SK-N-SH treated with all-trans-retinoic acid at 6 μM for 48 hours (cell line): Measurements from ENCODE around the gene SKAP2.

Experiments
- ATAC-seq: fragments of 200-7000 bp; cut with Tn5 transposase; 3 replicates; pipeline ENCODE4 v1.9.1; 2020; ENCODE audit warnings: mild to moderate bottlenecking, moderate library complexity
- ARNTL ChIP-seq: fragments of 450-650 bp; formaldehyde crosslinking; IDR thresholded peaks from 2 replicates; pipeline ENCODE4 v1.5.0; 2020; ENCODE audit warnings: low read depth, mild to moderate bottlenecking, moderate library complexity, borderline replicate concordance
- BACH2 ChIP-seq: fragments of 250-450 bp; sonication (Bioruptor Pico); IDR thresholded peaks from 2 replicates; pipeline ENCODE4 v1.9.0; 2021; ENCODE audit warnings: mild to moderate bottlenecking, borderline replicate concordance
- CSDC2 ChIP-seq: fragments of 250-450 bp; sonication (Bioruptor Pico); IDR thresholded peaks from 2 replicates; pipeline ENCODE4 v1.5.0; 2020; ENCODE audit warnings: mild to moderate bottlenecking, moderate library complexity
- ESRRG ChIP-seq: fragments of 250-450 bp; sonication (Bioruptor Pico); IDR thresholded peaks from 2 replicates; pipeline ENCODE4 v1.6.1; 2021; ENCODE audit warnings: mild to moderate bottlenecking
- ISL1 ChIP-seq: fragments of 250-450 bp; sonication (Bioruptor Pico); IDR thresholded peaks from 2 replicates; pipeline ENCODE4 v2.1.2; 2022; ENCODE audit warnings: mild to moderate bottlenecking, moderate library complexity
- PATZ1 ChIP-seq: fragments of 250-450 bp; sonication (Bioruptor Pico); IDR thresholded peaks from 2 replicates; pipeline ENCODE4 v1.8.0; 2020; ENCODE audit warnings: mild to moderate bottlenecking, moderate library complexity, borderline replicate concordance
- PPARA ChIP-seq: fragments of 250-450 bp; sonication (Bioruptor Pico); IDR thresholded peaks from 2 replicates; pipeline ENCODE4 v1.5.0; 2020; ENCODE audit warnings: mild to moderate bottlenecking, borderline replicate concordance
- RARB ChIP-seq: fragments of 250-450 bp; sonication (Bioruptor Pico); IDR thresholded peaks from 2 replicates; pipeline ENCODE4 v1.8.0; 2021; ENCODE audit warnings: mild to moderate bottlenecking, moderate library complexity
- SNAI2 ChIP-seq: fragments of 250-450 bp; sonication (Bioruptor Pico); IDR thresholded peaks from 2 replicates; pipeline ENCODE4 v1.5.0; 2020; ENCODE audit warnings: mild to moderate bottlenecking, moderate library complexity
- TCF4 ChIP-seq: fragments of 250-450 bp; sonication (Bioruptor Pico); IDR thresholded peaks from 2 replicates; pipeline ENCODE4 v1.8.0; 2021; ENCODE audit warnings: mild to moderate bottlenecking, moderate library complexity, borderline replicate concordance
- TOX ChIP-seq: fragments of 250-450 bp; sonication (Bioruptor Pico); IDR thresholded peaks from 2 replicates; pipeline ENCODE4 v1.8.0; 2021; ENCODE audit warnings: mild to moderate bottlenecking, moderate library complexity, borderline replicate concordance
- ZC3H10 ChIP-seq: fragments of 250-450 bp; sonication (Bioruptor Pico); IDR thresholded peaks from 2 replicates; pipeline ENCODE4 v1.5.1; 2021; ENCODE audit warnings: mild to moderate bottlenecking, moderate library complexity
- ZFP3 ChIP-seq: fragments of 250-450 bp; sonication (Bioruptor Pico); IDR thresholded peaks from 2 replicates; pipeline ENCODE4 v1.5.0; 2020; ENCODE audit warnings: mild to moderate bottlenecking, moderate library complexity
- ZFP30 ChIP-seq: fragments of 450-650 bp; formaldehyde crosslinking; IDR thresholded peaks from 2 replicates; pipeline ENCODE4 v1.5.0; 2022; ENCODE audit warnings: mild to moderate bottlenecking, moderate library complexity
- ZNF565 ChIP-seq: fragments of 450-650 bp; formaldehyde crosslinking; conservative IDR thresholded peaks from 2 replicates; pipeline ENCODE4 v1.5.0; 2020; ENCODE audit warnings: low read depth, mild to moderate bottlenecking, moderate library complexity
- ZNF70 ChIP-seq: fragments of 450-650 bp; formaldehyde crosslinking; IDR thresholded peaks from 2 replicates; pipeline ENCODE4 v1.5.0; 2020; ENCODE audit warnings: mild to moderate bottlenecking, moderate library complexity
- ZNF8 ChIP-seq: fragments of 450-650 bp; formaldehyde crosslinking; IDR thresholded peaks from 2 replicates; pipeline ENCODE4 v1.5.0; 2020; ENCODE audit warnings: mild to moderate bottlenecking, moderate library complexity
- TF ChIP-seq, protein P1 (sequence below): fragments of 250-450 bp; sonication (Bioruptor Pico); IDR thresholded peaks from 2 replicates; pipeline ENCODE4 v1.5.1; 2021; ENCODE audit warnings: mild to moderate bottlenecking, moderate library complexity
- TF ChIP-seq, protein P2 (sequence below): fragments of 250-450 bp; sonication (Bioruptor Pico); IDR thresholded peaks from 2 replicates; pipeline ENCODE4 v1.5.1; 2020; ENCODE audit warnings: low read depth, mild to moderate bottlenecking, moderate library complexity
- TF ChIP-seq, protein P3 (sequence below): fragments of 250-450 bp; sonication (Bioruptor Pico); IDR thresholded peaks from 2 replicates; pipeline ENCODE4 v1.8.0; 2021; ENCODE audit warnings: low read depth, mild to moderate bottlenecking, moderate library complexity, borderline replicate concordance
- TF ChIP-seq, protein P4 (sequence below): fragments of 250-450 bp; sonication (Bioruptor Pico); IDR thresholded peaks from 2 replicates; pipeline ENCODE4 v1.5.0; 2020; ENCODE audit warnings: mild to moderate bottlenecking, moderate library complexity

Gene SKAP2

GRCh38 chr7:26657206-26657641 is 207.2 kb downstream of the SKAP2 start:
- ATAC-seq, result no peak
- TF ChIP-seq ESRRG (CRISPR knock-in tag) (no peak), CSDC2 (CRISPR knock-in tag) (no peak), ZFP30 (CRISPR knock-in tag) (no peak), BACH2 (CRISPR knock-in tag) (no peak), ZNF70 (CRISPR knock-in tag) (no peak), ZC3H10 (CRISPR knock-in tag) (no peak), RARB (CRISPR knock-in tag) (no peak), TCF4 (CRISPR knock-in tag) (no peak), PPARA (CRISPR knock-in tag) (no peak), ZNF8 (CRISPR knock-in tag) (no peak), ZFP3 (CRISPR knock-in tag) (no peak), PATZ1 (CRISPR knock-in tag) (no peak)
- TF ChIP-seq, protein P1, sequence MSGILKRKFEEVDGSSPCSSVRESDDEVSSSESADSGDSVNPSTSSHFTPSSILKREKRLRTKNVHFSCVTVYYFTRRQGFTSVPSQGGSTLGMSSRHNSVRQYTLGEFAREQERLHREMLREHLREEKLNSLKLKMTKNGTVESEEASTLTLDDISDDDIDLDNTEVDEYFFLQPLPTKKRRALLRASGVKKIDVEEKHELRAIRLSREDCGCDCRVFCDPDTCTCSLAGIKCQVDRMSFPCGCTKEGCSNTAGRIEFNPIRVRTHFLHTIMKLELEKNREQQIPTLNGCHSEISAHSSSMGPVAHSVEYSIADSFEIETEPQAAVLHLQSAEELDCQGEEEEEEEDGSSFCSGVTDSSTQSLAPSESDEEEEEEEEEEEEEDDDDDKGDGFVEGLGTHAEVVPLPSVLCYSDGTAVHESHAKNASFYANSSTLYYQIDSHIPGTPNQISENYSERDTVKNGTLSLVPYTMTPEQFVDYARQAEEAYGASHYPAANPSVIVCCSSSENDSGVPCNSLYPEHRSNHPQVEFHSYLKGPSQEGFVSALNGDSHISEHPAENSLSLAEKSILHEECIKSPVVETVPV (CRISPR knock-in tag), result no peak
- TF ChIP-seq, protein P2, sequence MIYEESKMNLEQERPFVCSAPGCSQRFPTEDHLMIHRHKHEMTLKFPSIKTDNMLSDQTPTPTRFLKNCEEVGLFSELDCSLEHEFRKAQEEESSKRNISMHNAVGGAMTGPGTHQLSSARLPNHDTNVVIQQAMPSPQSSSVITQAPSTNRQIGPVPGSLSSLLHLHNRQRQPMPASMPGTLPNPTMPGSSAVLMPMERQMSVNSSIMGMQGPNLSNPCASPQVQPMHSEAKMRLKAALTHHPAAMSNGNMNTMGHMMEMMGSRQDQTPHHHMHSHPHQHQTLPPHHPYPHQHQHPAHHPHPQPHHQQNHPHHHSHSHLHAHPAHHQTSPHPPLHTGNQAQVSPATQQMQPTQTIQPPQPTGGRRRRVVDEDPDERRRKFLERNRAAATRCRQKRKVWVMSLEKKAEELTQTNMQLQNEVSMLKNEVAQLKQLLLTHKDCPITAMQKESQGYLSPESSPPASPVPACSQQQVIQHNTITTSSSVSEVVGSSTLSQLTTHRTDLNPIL (CRISPR knock-in tag), result no peak
- TF ChIP-seq, protein P3, sequence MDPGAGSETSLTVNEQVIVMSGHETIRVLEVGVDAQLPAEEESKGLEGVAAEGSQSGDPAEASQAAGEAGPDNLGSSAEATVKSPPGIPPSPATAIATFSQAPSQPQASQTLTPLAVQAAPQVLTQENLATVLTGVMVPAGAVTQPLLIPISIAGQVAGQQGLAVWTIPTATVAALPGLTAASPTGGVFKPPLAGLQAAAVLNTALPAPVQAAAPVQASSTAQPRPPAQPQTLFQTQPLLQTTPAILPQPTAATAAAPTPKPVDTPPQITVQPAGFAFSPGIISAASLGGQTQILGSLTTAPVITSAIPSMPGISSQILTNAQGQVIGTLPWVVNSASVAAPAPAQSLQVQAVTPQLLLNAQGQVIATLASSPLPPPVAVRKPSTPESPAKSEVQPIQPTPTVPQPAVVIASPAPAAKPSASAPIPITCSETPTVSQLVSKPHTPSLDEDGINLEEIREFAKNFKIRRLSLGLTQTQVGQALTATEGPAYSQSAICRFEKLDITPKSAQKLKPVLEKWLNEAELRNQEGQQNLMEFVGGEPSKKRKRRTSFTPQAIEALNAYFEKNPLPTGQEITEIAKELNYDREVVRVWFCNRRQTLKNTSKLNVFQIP (CRISPR knock-in tag), result no peak

- TF ChIP-seq SNAI2 (CRISPR knock-in tag) (no peak), ZNF565 (no peak), PATZ1 (CRISPR knock-in tag) (no peak), ZFP3 (CRISPR knock-in tag) (no peak), ARNTL (no peak), RARB (CRISPR knock-in tag) (no peak), ZC3H10 (CRISPR knock-in tag) (no peak), BACH2 (CRISPR knock-in tag) (no peak), TOX (CRISPR knock-in tag) (no peak), ISL1 (CRISPR knock-in tag) (no peak)
- TF ChIP-seq, protein P4, sequence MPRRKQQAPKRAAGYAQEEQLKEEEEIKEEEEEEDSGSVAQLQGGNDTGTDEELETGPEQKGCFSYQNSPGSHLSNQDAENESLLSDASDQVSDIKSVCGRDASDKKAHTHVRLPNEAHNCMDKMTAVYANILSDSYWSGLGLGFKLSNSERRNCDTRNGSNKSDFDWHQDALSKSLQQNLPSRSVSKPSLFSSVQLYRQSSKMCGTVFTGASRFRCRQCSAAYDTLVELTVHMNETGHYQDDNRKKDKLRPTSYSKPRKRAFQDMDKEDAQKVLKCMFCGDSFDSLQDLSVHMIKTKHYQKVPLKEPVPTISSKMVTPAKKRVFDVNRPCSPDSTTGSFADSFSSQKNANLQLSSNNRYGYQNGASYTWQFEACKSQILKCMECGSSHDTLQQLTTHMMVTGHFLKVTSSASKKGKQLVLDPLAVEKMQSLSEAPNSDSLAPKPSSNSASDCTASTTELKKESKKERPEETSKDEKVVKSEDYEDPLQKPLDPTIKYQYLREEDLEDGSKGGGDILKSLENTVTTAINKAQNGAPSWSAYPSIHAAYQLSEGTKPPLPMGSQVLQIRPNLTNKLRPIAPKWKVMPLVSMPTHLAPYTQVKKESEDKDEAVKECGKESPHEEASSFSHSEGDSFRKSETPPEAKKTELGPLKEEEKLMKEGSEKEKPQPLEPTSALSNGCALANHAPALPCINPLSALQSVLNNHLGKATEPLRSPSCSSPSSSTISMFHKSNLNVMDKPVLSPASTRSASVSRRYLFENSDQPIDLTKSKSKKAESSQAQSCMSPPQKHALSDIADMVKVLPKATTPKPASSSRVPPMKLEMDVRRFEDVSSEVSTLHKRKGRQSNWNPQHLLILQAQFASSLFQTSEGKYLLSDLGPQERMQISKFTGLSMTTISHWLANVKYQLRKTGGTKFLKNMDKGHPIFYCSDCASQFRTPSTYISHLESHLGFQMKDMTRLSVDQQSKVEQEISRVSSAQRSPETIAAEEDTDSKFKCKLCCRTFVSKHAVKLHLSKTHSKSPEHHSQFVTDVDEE (CRISPR knock-in tag), result no peak
- TF ChIP-seq, protein P2 (CRISPR knock-in tag), result no peak
- TF ChIP-seq, protein P3 (CRISPR knock-in tag), result no peak
- TF ChIP-seq, protein P1 (CRISPR knock-in tag), result no peak
- no peak for ATAC-seq
Observed at GRCh38 chr7:26656735-26657134, 207.7 kb downstream of the SKAP2 start.
